Left colon (tissue), 2 donors: ENCODE results near the gene MAT1A. TPM values are rescaled to one million over a fixed set of nuclear protein-coding genes. Genes with fewer than 3 reads are reported as not detected.
A peak's percentile ranks its signal among the peaks of the same experiment; 100 is the strongest.
"Not testable (repeated sequence)": the region's sequence is repeated elsewhere in the genome, so short reads cannot be mapped to it uniquely, and the experiment has no call there.

Experiments
- ATAC-seq: fragments of 200-7000 bp; cut with Tn5 transposase; one replicate; pipeline ENCODE4 v1.9.1; 2020; ENCODE audit warnings: mild to moderate bottlenecking, moderate library complexity
- DNase-seq, 2 donors: peaks; one replicate each; pipeline ENCODE4 v3.0.0-alpha.2; 2020
- intact Hi-C, 2 donors: fragments of 100-400 bp; cut with DNase I in 1 of 2; cut with micrococcal nuclease in 1 of 2; formaldehyde crosslinking; loops; one replicate each; pipeline versions ENCODE4 v1.11.2 to v1.14.0; 2022; cut with DNase I, micrococcal nuclease
- total RNA-seq, 2 donors: library from RNA; stranded (reverse); fragmentation: NEBNext Ultra II Directional; extraction: Animal tissue kit (Norgen Biotek cat#: 25700); gene quantifications; one replicate each; pipeline ENCODE4 v1.2.1, GENCODE V29; 2021
- donor health status: DM: no; HTN: no; CAD: no.
- donor health status: DM: yes; HTN: yes; CAD: no.

Gene MAT1A
- total RNA-seq, 2 donors from 2014 or later = 0.39 TPM; not detected in 1

GRCh38 chr10:80270887-80271286, 18.6 kb downstream of the MAT1A start:
- no peak for ATAC-seq
- peak in 1 of 2 donors; percentile 18 for DNase-seq
- intact Hi-C loops = no loop called here

GRCh38 chr10:80268938-80269588, 20.4 kb downstream of the MAT1A start:
- ATAC-seq (no peak), DNase-seq (no peak)
- intact Hi-C loops = no loop called here

- intact Hi-C loops = no loop called here
- ATAC-seq (no peak), DNase-seq (no peak)
Observed at GRCh38 chr10:80268266-80268665, 21.2 kb downstream of the MAT1A start.

GRCh38 chr10:80266513-80266863, 23.0 kb downstream of the MAT1A start:
- ATAC-seq (no peak), DNase-seq (no peak)
- intact Hi-C loops = no loop called here

- no peak for ATAC-seq
- no peak for DNase-seq
- intact Hi-C loops = no loop called here
Observed at GRCh38 chr10:80265740-80266512, 23.5 kb downstream of the MAT1A start.

GRCh38 chr10:80264081-80265056, 25.1 kb downstream of the MAT1A start:
- ATAC-seq = no peak
- intact Hi-C loops = no loop called here

GRCh38 chr10:80261316-80262030, 28.0 kb downstream of the MAT1A start:
- ATAC-seq = no peak
- DNase-seq = peak in 1 of 2 donors; percentile 13
- intact Hi-C loops = no loop called here

More at GRCh38 chr10:80264081-80265056, 25.1 kb downstream of the MAT1A start:
- DNase-seq = no peak

- ATAC-seq = peak; percentile 61
- intact Hi-C loops = no loop called here
- peak in 1 of 2 donors; percentile 21 for DNase-seq
Observed at GRCh38 chr10:80260295-80261243, 28.9 kb downstream of the MAT1A start.

GRCh38 chr10:80259405-80259871, 30.0 kb downstream of the MAT1A start:
- ATAC-seq = no peak
- intact Hi-C loops = no loop called here
- DNase-seq = no peak

- peak; percentile 15 to 20 for DNase-seq
- intact Hi-C loops = not testable (repeated sequence)
- peak; percentile 71 for ATAC-seq
Observed at GRCh38 chr10:80256798-80257197, 32.7 kb downstream of the MAT1A start.

GRCh38 chr10:80254726-80255125, 34.7 kb downstream of the MAT1A start:
- ATAC-seq, intact Hi-C loops, DNase-seq: not testable (repeated sequence)

- DNase-seq, intact Hi-C loops, ATAC-seq: not testable (repeated sequence)
Observed at GRCh38 chr10:80253963-80254271, 35.5 kb downstream of the MAT1A start.

- ATAC-seq (no peak), DNase-seq (no peak)
- intact Hi-C loops = no loop called here
Observed at GRCh38 chr10:80253266-80253962, 36.0 kb downstream of the MAT1A start.

GRCh38 chr10:80252296-80252887, 37.1 kb downstream of the MAT1A start:
- ATAC-seq = no peak
- DNase-seq = no peak
- intact Hi-C loops = no loop called here

GRCh38 chr10:80251703-80252280, 37.7 kb downstream of the MAT1A start:
- ATAC-seq, DNase-seq: not testable (repeated sequence)

GRCh38 chr10:80250399-80250798, 39.1 kb downstream of the MAT1A start:
- ATAC-seq = peak; percentile 65
- DNase-seq, intact Hi-C loops: not testable (repeated sequence)

More at GRCh38 chr10:80251703-80252280, 37.7 kb downstream of the MAT1A start:
- intact Hi-C loops = not testable (repeated sequence)
